T-cell (primary cell): ENCODE measurements around the gene AAR2. TPM values are rescaled to one million over a fixed set of nuclear protein-coding genes. Genes with fewer than 3 reads are reported as not detected.

Experiments used
- ATAC-seq, 4 experiments: fragments of 200-7000 bp in 3 of 4; fragments of 150-1000 bp in 1 of 4; cut with Tn5 transposase; replicated peaks in 1 of 4; 1 replicate in 3 of 4; 2 replicates in 1 of 4; pipeline ENCODE4 v1.10.0; 2021; ENCODE audit warnings: moderate library complexity in 3 of 4, mild to moderate bottlenecking in 2 of 4, moderate number of reproducible peaks in 1 of 4
- CTCF ChIA-PET, 2 donors: fragments of 300-600 bp; sonication (Branson Sonifier 250); formaldehyde crosslinking; loops; one replicate each; lab custom pipeline; 2022; ENCODE audit warnings: antibody characterized with exemption in 2 of 2; lab: Charles Lee
- POLR2A ChIA-PET, 2 donors: fragments of 300-600 bp; sonication (Branson Sonifier 250); formaldehyde crosslinking; loops; one replicate each; lab custom pipeline; 2022; ENCODE audit warnings: antibody characterized with exemption in 2 of 2; lab: Charles Lee
- DNase-seq, 35 experiments: peaks; one replicate each; pipeline versions ENCODE4 v3.0.0 to v3.0.0-alpha.2; 2013 to 2023
- H3K27ac ChIP-seq: one replicate; pipeline ENCODE4 v1.5.1; 2013; ENCODE audit warnings: low read length
- H3K27me3 ChIP-seq, 2 experiments: replicated peaks in 1 of 2; 1 replicate in 1 of 2; 2 replicates in 1 of 2; pipeline versions ENCODE4 v1.6.1 to v1.7.0; 2013; ENCODE audit warnings: low read length in 1 of 2, mixed read lengths in 1 of 2; ENCODE audit not compliant: control insufficient read depth in 2 of 2, insufficient read depth in 2 of 2; ENCODE audit errors: extremely low read depth in 1 of 2
- H3K36me3 ChIP-seq, 2 donors: 1 replicate in 1 of 2; 2 replicates in 1 of 2; pipeline versions ENCODE4 v1.6.1 to v1.7.0; 2013; ENCODE audit warnings: low read length in 1 of 2; ENCODE audit not compliant: control insufficient read depth in 2 of 2, insufficient read depth in 1 of 2; ENCODE audit errors: extremely low read depth in 1 of 2
- H3K4me1 ChIP-seq, 2 experiments: 1 replicate in 1 of 2; 2 replicates in 1 of 2; pipeline versions ENCODE4 v1.6.1 to v1.7.0; 2013; ENCODE audit warnings: low read length in 2 of 2, mixed read lengths in 1 of 2; ENCODE audit not compliant: insufficient read depth in 2 of 2, control insufficient read depth in 1 of 2; ENCODE audit errors: extremely low read depth in 1 of 2
- H3K4me3 ChIP-seq, 2 donors: 1 replicate in 1 of 2; 2 replicates in 1 of 2; pipeline versions ENCODE4 v1.5.1 to v1.7.0; 2013; ENCODE audit warnings: mild to moderate bottlenecking in 2 of 2, low read length in 1 of 2, moderate library complexity in 1 of 2; ENCODE audit not compliant: control insufficient read depth in 1 of 2; ENCODE audit errors: extremely low read depth in 1 of 2
- H3K9me3 ChIP-seq: 2 replicates; pipeline ENCODE4 v1.7.0; 2013
- H3K27ac Mint-ChIP-seq, 2 donors: one replicate each; pipeline ENCODE4 v1.8.0; 2020 to 2021; ENCODE audit warnings: mild to moderate bottlenecking in 2 of 2, mixed read lengths in 2 of 2
- H3K27me3 Mint-ChIP-seq, 2 donors: one replicate each; pipeline ENCODE4 v1.8.0; 2021 to 2022; ENCODE audit warnings: mixed read lengths in 2 of 2
- H3K36me3 Mint-ChIP-seq: one replicate; pipeline ENCODE4 v1.8.0; 2021; ENCODE audit warnings: mixed read lengths
- H3K4me1 Mint-ChIP-seq, 3 donors: one replicate each; pipeline ENCODE4 v1.8.0; 2020 to 2022; ENCODE audit warnings: mixed read lengths in 3 of 3, mild to moderate bottlenecking in 1 of 3
- H3K4me3 Mint-ChIP-seq, 3 donors: one replicate each; pipeline ENCODE4 v1.8.0; 2020 to 2022; ENCODE audit warnings: mild to moderate bottlenecking in 3 of 3, mixed read lengths in 3 of 3, moderate library complexity in 3 of 3
- H3K9me3 Mint-ChIP-seq, 3 donors: one replicate each; pipeline ENCODE4 v1.8.0; 2020 to 2022; ENCODE audit warnings: mixed read lengths in 3 of 3
- WGBS: methylation state at CpG from one replicate; pipeline ENCODE4 v1.1.5; 2013; ENCODE audit warnings: missing lambda C conversion rate; ENCODE audit not compliant: insufficient coverage; 5-methylcytosine and 5-hydroxymethylcytosine counted together
- total RNA-seq, 35 experiments: library from RNA in 6 of 35; stranded (reverse) in 6 of 35; fragments of 120-200 nt in 1 of 35; gene quantifications; one replicate each; pipeline versions ENCODE4 v1.2.1 to v1.2.4 and lab custom pipeline; 2013 to 2026

AAR2 gene
- total RNA-seq, 5 donors from 2014 or later (not counting 1 experiment from before 2014, with no cell fraction given), result 17.7 to 24.1 (median 23.3) TPM

- Histone ChIP-seq H3K27me3 (peaks cover 0 to 13% of the 10 kb centered on the region in 2 experiments), H3K9me3 (no peaks in the 10 kb centered on the region), H3K4me1 (no peaks in the 10 kb centered on the region), H3K27ac (no peak overlapping the region), H3K4me3 (no peak overlapping the region), H3K36me3 (no peaks in the 10 kb centered on the region)
- DNase-seq (no peak), ATAC-seq (no peak)
- Mint-ChIP-seq H3K27ac (no peak overlapping the region), H3K27me3 (no peaks in the 10 kb centered on the region), H3K4me1 (no peaks in the 10 kb centered on the region), H3K9me3 (no peaks in the 10 kb centered on the region), H3K36me3 (no peaks in the 10 kb centered on the region), H3K4me3 (no peak overlapping the region)
- 94% methylated on average over 4 of the region's 6 CpGs for WGBS
- ChIA-PET POLR2A (no interaction called here), CTCF (interaction anchor here in 1 of 2 donors (0.6 kb wide), 1 partner anchor 50 kb away, joined by 7 read pairs; no protein-coding TSS in a partner anchor)
Observed at GRCh38 chr20:36266189-36266588, 29.9 kb downstream of the AAR2 start.

GRCh38 chr20:36267605-36268381, 31.5 kb downstream of the AAR2 start:
- no peaks in the 10 kb centered on the region for H3K36me3 Mint-ChIP-seq
- Histone ChIP-seq H3K36me3 (no peaks in the 10 kb centered on the region), H3K4me3 (no peak overlapping the region), H3K9me3 (no peaks in the 10 kb centered on the region), H3K27ac (no peak overlapping the region), H3K4me1 (no peaks in the 10 kb centered on the region), H3K27me3 (peaks cover 0 to 24% of the 10 kb centered on the region in 2 experiments)
- H3K27ac Mint-ChIP-seq, result no peak overlapping the region
- peaks cover 0 to 3% of the 10 kb centered on the region in 2 donors for H3K27me3 Mint-ChIP-seq
- ChIA-PET POLR2A (no interaction called here), CTCF (no interaction called here)
- no peak for DNase-seq
- no peaks in the 10 kb centered on the region for H3K4me1 Mint-ChIP-seq
- H3K9me3 Mint-ChIP-seq, result no peaks in the 10 kb centered on the region
- no peak for ATAC-seq
- H3K4me3 Mint-ChIP-seq, result no peak overlapping the region
- WGBS, result 77% methylated on average over 20 of the region's 24 CpGs

GRCh38 chr20:36268440-36269342, 32.4 kb downstream of the AAR2 start:
- H3K36me3 Mint-ChIP-seq, result no peaks in the 10 kb centered on the region
- DNase-seq, result no peak
- H3K4me3 Mint-ChIP-seq, result no peak overlapping the region
- ChIA-PET CTCF (no interaction called here), POLR2A (no interaction called here)
- Histone ChIP-seq H3K9me3 (no peaks in the 10 kb centered on the region), H3K4me1 (no peaks in the 10 kb centered on the region), H3K27me3 (peaks cover 0 to 32% of the 10 kb centered on the region in 2 experiments), H3K4me3 (no peak overlapping the region), H3K36me3 (no peaks in the 10 kb centered on the region), H3K27ac (no peak overlapping the region)
- ATAC-seq, result no peak
- peaks cover 0 to 4% of the 10 kb centered on the region in 2 donors for H3K27me3 Mint-ChIP-seq
- 81% methylated on average over 4 of the region's 10 CpGs for WGBS
- H3K27ac Mint-ChIP-seq, result no peak overlapping the region
- H3K4me1 Mint-ChIP-seq, result no peaks in the 10 kb centered on the region
- no peaks in the 10 kb centered on the region for H3K9me3 Mint-ChIP-seq

GRCh38 chr20:36269507-36269906, 33.2 kb downstream of the AAR2 start:
- Histone ChIP-seq H3K9me3 (no peaks in the 10 kb centered on the region), H3K4me3 (no peak overlapping the region), H3K27ac (no peak overlapping the region), H3K4me1 (no peaks in the 10 kb centered on the region), H3K36me3 (no peaks in the 10 kb centered on the region), H3K27me3 (peaks cover 0 to 40% of the 10 kb centered on the region in 2 experiments)
- Mint-ChIP-seq H3K36me3 (no peaks in the 10 kb centered on the region), H3K4me3 (no peak overlapping the region), H3K9me3 (no peaks in the 10 kb centered on the region), H3K4me1 (no peaks in the 10 kb centered on the region), H3K27me3 (peaks cover 0 to 10% of the 10 kb centered on the region in 2 donors), H3K27ac (no peak overlapping the region)
- ATAC-seq, result no peak
- POLR2A ChIA-PET, result no interaction called here
- CTCF ChIA-PET, result no interaction called here
- no CpG with 5 or more reads among the region's 2 CpGs for WGBS
- DNase-seq, result no peak

- ATAC-seq, result no peak
- no peaks in the 10 kb centered on the region for H3K9me3 ChIP-seq
- no peak overlapping the region for H3K4me3 Mint-ChIP-seq
- peaks cover 0 to 54% of the 10 kb centered on the region in 2 experiments for H3K27me3 ChIP-seq
- H3K9me3 Mint-ChIP-seq, result no peaks in the 10 kb centered on the region
- H3K27ac Mint-ChIP-seq, result no peak overlapping the region
- CTCF ChIA-PET, result no interaction called here
- peaks cover 4 to 15% of the 10 kb centered on the region in 2 donors for H3K27me3 Mint-ChIP-seq
- H3K4me1 ChIP-seq, result no peaks in the 10 kb centered on the region
- 81% methylated on average over 14 of the region's 20 CpGs for WGBS
- no peaks in the 10 kb centered on the region for H3K36me3 Mint-ChIP-seq
- DNase-seq, result no peak
- H3K4me3 ChIP-seq, result no peak overlapping the region
- POLR2A ChIA-PET, result no interaction called here
- no peaks in the 10 kb centered on the region for H3K36me3 ChIP-seq
- no peaks in the 10 kb centered on the region for H3K4me1 Mint-ChIP-seq
- no peak overlapping the region for H3K27ac ChIP-seq
Observed at GRCh38 chr20:36270744-36271638, 34.7 kb downstream of the AAR2 start.
